ENCODE measurements around the gene HAUS3. TPM values are rescaled to one million over a fixed set of nuclear protein-coding genes. Genes with fewer than 3 reads are reported as not detected.

Gene HAUS3
- total and polyA plus RNA-seq, 2 of the 8 experiments (the other 6 are each of a cell fraction or from before 2014, with no cell fraction given), result 3.2 to 14.8 TPM

DNA sequence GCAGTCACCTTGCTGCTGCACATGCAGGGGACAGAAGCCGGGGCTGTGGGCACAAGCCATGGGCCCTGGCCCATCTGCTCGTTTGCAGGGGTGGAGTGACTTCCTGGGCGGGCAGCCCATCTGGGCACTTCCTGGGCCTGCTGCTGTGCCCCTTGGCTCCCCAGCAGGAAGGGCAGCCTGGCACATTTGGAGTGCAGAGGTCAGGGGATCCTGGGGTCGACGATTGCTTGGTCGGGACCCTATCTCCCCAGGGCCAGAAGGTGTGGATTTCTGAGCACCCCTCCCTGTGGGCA is 30.9 kb upstream of the HAUS3 start:
- no peak for FAIRE-seq

More for the DNA sequence above, 30.9 kb upstream of the HAUS3 start:
- H2BK5ac ChIP-seq (ENCODE audit: low read depth, low read length), result no peak overlapping the region
- H3K9me3 ChIP-seq (ENCODE audit: insufficient read depth in 2 of 2, low read depth in 1 of 2, low read length in 1 of 2), result no peaks in the 10 kb centered on the region
- H3K4me3 ChIP-seq (ENCODE audit: extremely low read depth in 1 of 4, insufficient read depth in 2 of 4, low read depth in 3 of 4, low read length in 4 of 4), result no peak overlapping the region
- H3K23ac ChIP-seq (ENCODE audit: insufficient read length), result no peak overlapping the region
- no peak overlapping the region for H3K27ac ChIP-seq (ENCODE audit: low read depth, low read length)
- no peaks in the 10 kb centered on the region for H3K23me2 ChIP-seq (ENCODE audit: low read depth, low read length)
- no peak overlapping the region for H2AFZ ChIP-seq (ENCODE audit: low read length)
- no peak for DNase-seq (ENCODE audit: low read depth in 1 of 2, low spot score in 2 of 2)
- peaks cover 0 to 10% (median 7%) of the 10 kb centered on the region in 4 experiments; a peak in 5 of 7 replicates for H3K4me1 ChIP-seq (replicated peaks in 1 of 4; ENCODE audit: control insufficient read depth in 3 of 4, insufficient read depth in 4 of 4, low read length in 3 of 4)
- no peak overlapping the region for H3K9ac ChIP-seq (replicated peaks in 1 of 4; ENCODE audit: extremely low read depth in 1 of 4, low read depth in 3 of 4, low read length in 3 of 4)
- TF ChIP-seq TCF12 (IDR thresholded peaks at IDR 0.05; ENCODE audit: low read depth, low read length), result no peak
- no peak for TF ChIP-seq BRCA1 (IDR thresholded peaks at IDR 0.05; ENCODE audit: low read depth, low read length)
- no peak for TF ChIP-seq NRF1 (IDR thresholded peaks at IDR 0.05; ENCODE audit: low read depth, low read length)
- no peak for TF ChIP-seq BACH1 (IDR thresholded peaks at IDR 0.05; ENCODE audit: low read length)
- no peak for TF ChIP-seq TBP (IDR thresholded peaks at IDR 0.05; ENCODE audit: low read depth, low read length)
- H2BK20ac ChIP-seq (ENCODE audit: low read length), result no peak overlapping the region
- no peaks in the 10 kb centered on the region for H3K79me2 ChIP-seq (ENCODE audit: control insufficient read depth in 1 of 2, insufficient read depth in 2 of 2, low read length in 2 of 2)
- 97% methylated on average over 6 of the region's 6 CpGs; no CpG with 5 or more reads in 1 of the 2 experiments for WGBS, 2 experiments (ENCODE audit: extremely low coverage in 1 of 2, insufficient coverage in 1 of 2, insufficient read length in 1 of 2, insufficient replicate concordance in 2 of 2, low coverage in 1 of 2, low lambda C conversion rate in 2 of 2, missing lambda C conversion rate in 1 of 2)
- H3K4ac ChIP-seq (replicated peaks; ENCODE audit: insufficient read length, low read depth, low read length), result no peak overlapping the region
- H4K20me1 ChIP-seq (replicated peaks in 1 of 2; ENCODE audit: control insufficient read depth in 1 of 2, insufficient read depth in 2 of 2, low read length in 2 of 2), result peaks cover 0 to 1% of the 10 kb centered on the region in 2 experiments
- H4K91ac ChIP-seq (replicated peaks; ENCODE audit: insufficient read length, low read length), result no peak overlapping the region
- no peak overlapping the region for H4K8ac ChIP-seq (ENCODE audit: extremely low read depth, insufficient read depth, low read length)
- no peaks in the 10 kb centered on the region for H3K36me3 ChIP-seq (ENCODE audit: control insufficient read depth in 2 of 4, insufficient read depth in 4 of 4, low read length in 3 of 4)
- H3K79me1 ChIP-seq (ENCODE audit: low read depth, low read length), result no peaks in the 10 kb centered on the region
- H3K4me2 ChIP-seq (ENCODE audit: insufficient read depth in 1 of 2, low read depth in 2 of 2, low read length in 2 of 2), result no peak overlapping the region
- H3K18ac ChIP-seq (ENCODE audit: extremely low read depth, low read length), result no peak overlapping the region
- H3K27me3 ChIP-seq (replicated peaks in 1 of 4; ENCODE audit: control insufficient read depth in 3 of 4, extremely low read depth in 1 of 4, insufficient read depth in 3 of 4, low read length in 3 of 4), result no peaks in the 10 kb centered on the region
- H2BK120ac ChIP-seq (replicated peaks; ENCODE audit: low read depth, low read length), result no peak overlapping the region
- H2BK12ac ChIP-seq (ENCODE audit: low read depth, low read length), result no peak overlapping the region
- H3K14ac ChIP-seq (ENCODE audit: insufficient read length), result no peak overlapping the region
- no peak overlapping the region for H4K5ac ChIP-seq (ENCODE audit: insufficient read length, low read depth, low read length)
- H2AK5ac ChIP-seq (ENCODE audit: low read depth, low read length), result no peak overlapping the region
- no peak overlapping the region for H2BK15ac ChIP-seq (ENCODE audit: low read length)
- no peak overlapping the region for H3K56ac ChIP-seq (replicated peaks; ENCODE audit: insufficient read length, low read depth, low read length)
- ChIA-PET POLR2A (ENCODE audit: partially characterized antibody) (no interaction called here), CTCF (ENCODE audit: partially characterized antibody) (interaction anchor here (1.1 to 1.5 kb wide), 2 partner anchors 22 to 81 kb away, joined by 3 to 4 read pairs; no protein-coding TSS in a partner anchor)
